ENCODE results near the gene NAT8.

DNA sequence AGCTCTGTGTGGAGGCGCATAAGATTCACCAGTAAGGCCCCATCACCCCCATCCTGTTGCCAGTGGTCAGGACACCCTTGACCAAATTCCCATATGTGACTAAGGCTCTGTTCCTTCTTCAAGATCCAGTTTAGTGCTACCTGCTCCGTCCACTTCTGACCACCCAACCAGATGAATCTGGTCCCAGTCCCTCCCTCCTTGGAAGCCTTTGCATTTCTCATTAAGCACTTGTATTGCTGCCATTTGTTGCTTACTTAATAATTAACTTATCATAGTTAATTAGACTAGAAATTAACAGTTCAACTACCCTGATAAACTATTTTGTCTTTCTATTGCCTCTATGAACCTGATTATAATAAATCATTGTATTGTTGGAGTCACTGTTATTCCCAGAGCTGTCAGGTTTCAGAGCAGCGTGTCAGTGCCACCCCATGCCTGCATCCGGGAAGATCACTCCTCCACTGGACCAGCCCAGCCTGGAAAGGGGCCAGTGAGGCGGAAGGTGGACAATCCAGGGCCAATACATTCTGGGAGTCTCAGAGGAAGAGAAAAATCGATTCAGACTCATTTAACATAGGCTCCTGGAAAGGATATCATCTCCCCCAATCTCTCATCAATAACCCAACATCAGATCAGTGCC, 9.5 kb upstream of the NAT8 start:
- TF ChIP-seq RAD21 (IDR thresholded peaks at IDR 0.05 in 1 of 2, conservative IDR thresholded peaks at IDR 0.05 in 1 of 2; ENCODE audit: low read depth in 2 of 2, low read length in 2 of 2) = no peak
- TF ChIP-seq PHF8 (conservative IDR thresholded peaks at IDR 0.05; ENCODE audit: low read depth, low read length) = no peak
- no peak for TF ChIP-seq CBX5 (IDR thresholded peaks at IDR 0.05; ENCODE audit: low read depth, low read length)
- no peak for TF ChIP-seq GABPA (IDR thresholded peaks at IDR 0.05; ENCODE audit: borderline replicate concordance, insufficient read depth, low read length)
- TF ChIP-seq ZNF274 (IDR thresholded peaks at IDR 0.05; ENCODE audit: borderline replicate concordance, extremely low read depth, low read length) = no peak
- TF ChIP-seq RFX5 (IDR thresholded peaks at IDR 0.05; ENCODE audit: borderline replicate concordance, low read depth, low read length) = no peak
- TF ChIP-seq SAP30 (IDR thresholded peaks at IDR 0.05; ENCODE audit: insufficient read depth, insufficient replicate concordance, low read length) = no peak
- TF ChIP-seq, protein P1, sequence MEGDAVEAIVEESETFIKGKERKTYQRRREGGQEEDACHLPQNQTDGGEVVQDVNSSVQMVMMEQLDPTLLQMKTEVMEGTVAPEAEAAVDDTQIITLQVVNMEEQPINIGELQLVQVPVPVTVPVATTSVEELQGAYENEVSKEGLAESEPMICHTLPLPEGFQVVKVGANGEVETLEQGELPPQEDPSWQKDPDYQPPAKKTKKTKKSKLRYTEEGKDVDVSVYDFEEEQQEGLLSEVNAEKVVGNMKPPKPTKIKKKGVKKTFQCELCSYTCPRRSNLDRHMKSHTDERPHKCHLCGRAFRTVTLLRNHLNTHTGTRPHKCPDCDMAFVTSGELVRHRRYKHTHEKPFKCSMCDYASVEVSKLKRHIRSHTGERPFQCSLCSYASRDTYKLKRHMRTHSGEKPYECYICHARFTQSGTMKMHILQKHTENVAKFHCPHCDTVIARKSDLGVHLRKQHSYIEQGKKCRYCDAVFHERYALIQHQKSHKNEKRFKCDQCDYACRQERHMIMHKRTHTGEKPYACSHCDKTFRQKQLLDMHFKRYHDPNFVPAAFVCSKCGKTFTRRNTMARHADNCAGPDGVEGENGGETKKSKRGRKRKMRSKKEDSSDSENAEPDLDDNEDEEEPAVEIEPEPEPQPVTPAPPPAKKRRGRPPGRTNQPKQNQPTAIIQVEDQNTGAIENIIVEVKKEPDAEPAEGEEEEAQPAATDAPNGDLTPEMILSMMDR (IDR thresholded peaks at IDR 0.05; ENCODE audit: control extremely low read depth in 1 of 3, insufficient read depth in 1 of 3, low read depth in 1 of 3, low read length in 3 of 3) = no peak
- TF ChIP-seq EZH2 (IDR thresholded peaks at IDR 0.05; ENCODE audit: low read depth, low read length, severe bottlenecking) = no peak
- TF ChIP-seq SP1 (IDR thresholded peaks at IDR 0.05; ENCODE audit: low read depth, low read length) = no peak
- TF ChIP-seq ASH2L (IDR thresholded peaks at IDR 0.05; ENCODE audit: low read length) = no peak
- no peak for TF ChIP-seq JUND (IDR thresholded peaks at IDR 0.05; ENCODE audit: low read length)
- no peak for TF ChIP-seq CHD2 (IDR thresholded peaks at IDR 0.05; ENCODE audit: low read length)
